ENCODE results near the gene CCDC30.

GRCh38 chr1:42414551-42415496 is 48.3 kb upstream of the CCDC30 start:
- TF ChIP-seq CTCF (IDR thresholded peaks at IDR 0.05; ENCODE audit: poor library complexity) (no peak), EZH2 (IDR thresholded peaks at IDR 0.05; ENCODE audit: borderline replicate concordance) (no peak)

Data from hepatocyte (in vitro differentiated cells).